GM10266 (cell line): ENCODE measurements around the gene JAZF1.
A peak's percentile ranks its signal among the peaks of the same experiment; 100 is the strongest.

Experiments
- DNase-seq: peaks from one replicate; pipeline ENCODE4 v3.0.0; 2012; ENCODE audit errors: extremely low spot score
- CTCF ChIP-seq: IDR thresholded peaks from 2 replicates; pipeline ENCODE4 v1.5.1; 2012; ENCODE audit warnings: mild to moderate bottlenecking, low read depth; ENCODE audit not compliant: control insufficient read depth, insufficient read depth; ENCODE audit errors: missing control alignments

Gene JAZF1

GRCh38 chr7:28156401-28156800 lies 24.2 kb downstream of the JAZF1 start:
- TF ChIP-seq CTCF = no peak
- DNase-seq = no peak

GRCh38 chr7:28155964-28156363 lies 24.6 kb downstream of the JAZF1 start:
- no peak for TF ChIP-seq CTCF

GRCh38 chr7:28155019-28155660 lies 25.5 kb downstream of the JAZF1 start:
- DNase-seq = peak; percentile 43
- TF ChIP-seq CTCF = no peak

More at GRCh38 chr7:28155964-28156363, 24.6 kb downstream of the JAZF1 start:
- no peak for DNase-seq

- no peak for DNase-seq
- TF ChIP-seq CTCF = no peak
Observed at GRCh38 chr7:28152594-28152993, 28.0 kb downstream of the JAZF1 start.

GRCh38 chr7:28151965-28152364 lies 28.6 kb downstream of the JAZF1 start:
- DNase-seq = peak; percentile 46
- TF ChIP-seq CTCF = no peak

- no peak for TF ChIP-seq CTCF
- peak; percentile 30 for DNase-seq
Observed at GRCh38 chr7:28149291-28150101, 31.1 kb downstream of the JAZF1 start.

GRCh38 chr7:28145931-28146330 lies 34.7 kb downstream of the JAZF1 start:
- TF ChIP-seq CTCF = no peak
- DNase-seq = no peak
